Immature natural killer cell (primary cell): Measurements from ENCODE around the gene IRF2. TPM values are rescaled to one million over a fixed set of nuclear protein-coding genes. Genes with fewer than 3 reads are reported as not detected.
"Not testable (repeated sequence)": the region's sequence is repeated elsewhere in the genome, so short reads cannot be mapped to it uniquely, and the experiment has no call there.

Experiments
- DNase-seq, 3 donors: peaks; one replicate each; pipeline ENCODE4 v3.0.0; 2022; ENCODE audit warnings: mixed read lengths in 1 of 3
- H3K27ac Mint-ChIP-seq, 6 donors: one replicate each; pipeline ENCODE4 v1.8.0; 2020; ENCODE audit warnings: mixed read lengths in 6 of 6, mild to moderate bottlenecking in 5 of 6, inconsistent platforms in 4 of 6, moderate library complexity in 3 of 6
- H3K27me3 Mint-ChIP-seq, 3 donors: one replicate each; pipeline ENCODE4 v1.8.0; 2020 to 2021; ENCODE audit warnings: low read depth in 3 of 3, mild to moderate bottlenecking in 3 of 3, mixed read lengths in 3 of 3, moderate library complexity in 3 of 3, inconsistent platforms in 1 of 3
- H3K36me3 Mint-ChIP-seq, 3 donors: one replicate each; pipeline ENCODE4 v1.8.0; 2020; ENCODE audit warnings: mixed read lengths in 3 of 3, inconsistent platforms in 2 of 3, mild to moderate bottlenecking in 2 of 3
- H3K4me1 Mint-ChIP-seq, 2 donors: one replicate each; pipeline ENCODE4 v1.8.0; 2020; ENCODE audit warnings: inconsistent platforms in 2 of 2, mild to moderate bottlenecking in 2 of 2, mixed read lengths in 2 of 2, moderate library complexity in 1 of 2
- H3K4me3 Mint-ChIP-seq, 5 donors: one replicate each; pipeline ENCODE4 v1.8.0; 2020; ENCODE audit warnings: mild to moderate bottlenecking in 5 of 5, mixed read lengths in 5 of 5, inconsistent platforms in 3 of 5, moderate library complexity in 3 of 5
- H3K9me3 Mint-ChIP-seq, 6 donors: one replicate each; pipeline ENCODE4 v1.8.0; 2020; ENCODE audit warnings: mild to moderate bottlenecking in 6 of 6, mixed read lengths in 6 of 6, inconsistent platforms in 4 of 6, moderate library complexity in 3 of 6
- polyA plus RNA-seq, 3 donors: library from polyadenylated mRNA; unstranded; fragments of 300-500 nt; fragmentation: Illumina TruSeq; gene quantifications; one replicate each; pipeline ENCODE4 v1.2.3, GENCODE V29; 2021

IRF2 gene
- polyA plus RNA-seq, 3 donors from 2014 or later: 68.5 to 103 (median 76.9) TPM

DNA sequence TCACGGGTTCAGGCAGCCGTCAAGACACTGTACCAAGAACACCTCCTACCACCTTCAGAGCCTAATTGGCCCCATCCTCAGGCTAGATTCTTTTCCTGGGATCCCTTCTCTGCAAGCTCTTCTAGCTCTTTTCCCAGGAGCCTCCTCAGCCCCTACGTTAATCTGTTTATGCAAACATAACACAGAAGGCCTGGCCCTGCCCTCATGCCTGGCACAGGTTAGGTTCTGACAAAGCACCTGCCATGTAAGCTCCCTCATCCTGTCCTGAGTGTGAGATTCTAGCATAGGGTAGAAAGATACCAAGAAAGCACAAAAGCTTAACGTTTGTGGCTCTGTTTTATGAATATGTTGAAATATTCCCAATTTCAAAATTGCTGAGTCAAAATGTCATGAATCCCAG, 93.6 kb downstream of the IRF2 start:
- H3K36me3 Mint-ChIP-seq: peaks cover 0 to 13% (median 0%) of the 10 kb centered on the region in 3 donors
- H3K27ac Mint-ChIP-seq: no peak overlapping the region
- H3K4me1 Mint-ChIP-seq: peaks cover 49 to 54% of the 10 kb centered on the region in 2 donors
- no peaks in the 10 kb centered on the region for H3K9me3 Mint-ChIP-seq
- H3K4me3 Mint-ChIP-seq: no peak overlapping the region
- no peak for DNase-seq
- H3K27me3 Mint-ChIP-seq: peaks cover 0 to 3% (median 0%) of the 10 kb centered on the region in 3 donors

DNA sequence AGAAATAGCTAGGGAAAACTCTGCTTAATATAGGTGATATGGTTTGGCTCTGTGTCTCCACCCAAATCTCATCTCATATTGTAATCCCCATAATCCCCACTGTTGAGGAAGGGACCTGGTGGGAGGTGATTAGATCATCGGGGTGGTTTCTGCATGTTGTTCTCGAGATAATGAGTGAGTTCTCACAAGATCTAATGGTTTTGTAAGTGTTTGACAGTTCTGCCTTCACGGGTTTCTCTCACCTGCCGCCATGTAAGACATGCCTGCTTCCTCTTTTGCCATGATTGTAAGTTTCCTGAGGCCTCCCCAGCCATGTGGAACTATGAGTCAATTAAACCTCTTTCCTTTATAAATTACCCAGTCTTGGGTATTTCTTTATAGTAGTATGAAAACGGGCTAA, 94.1 kb downstream of the IRF2 start:
- not testable (repeated sequence) for H3K27ac Mint-ChIP-seq, H3K27me3 Mint-ChIP-seq, DNase-seq, H3K9me3 Mint-ChIP-seq, H3K4me3 Mint-ChIP-seq
- H3K36me3 Mint-ChIP-seq: peaks cover 0 to 13% (median 0%) of the 10 kb centered on the region in 3 donors
- H3K4me1 Mint-ChIP-seq: peaks cover 44 to 49% of the 10 kb centered on the region in 2 donors

DNA sequence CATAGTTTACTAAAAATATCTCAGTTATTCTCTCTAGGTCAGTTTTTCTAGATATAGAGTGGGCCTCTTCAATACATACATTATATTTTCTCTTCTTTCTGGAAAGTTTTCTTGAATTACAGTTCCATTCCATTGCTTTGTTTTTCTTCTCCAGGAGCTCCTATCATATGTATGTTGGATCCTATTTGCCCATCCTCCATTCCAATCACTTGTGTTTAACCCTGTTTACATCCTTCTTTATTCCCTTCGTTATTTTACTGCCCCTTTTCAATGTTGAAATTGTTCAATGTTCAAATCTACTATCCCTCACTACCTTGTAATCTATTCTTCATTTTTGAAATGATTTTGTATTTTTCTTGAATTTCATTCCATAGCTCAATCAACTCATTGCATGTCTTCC, 97.4 kb downstream of the IRF2 start:
- Mint-ChIP-seq H3K27ac (no peak overlapping the region), H3K4me1 (peaks cover 12 to 17% of the 10 kb centered on the region in 2 donors), H3K9me3 (no peaks in the 10 kb centered on the region), H3K4me3 (no peak overlapping the region), H3K36me3 (peaks cover 0 to 13% (median 0%) of the 10 kb centered on the region in 3 donors), H3K27me3 (peaks cover 0 to 3% (median 0%) of the 10 kb centered on the region in 3 donors)
- no peak for DNase-seq

DNA sequence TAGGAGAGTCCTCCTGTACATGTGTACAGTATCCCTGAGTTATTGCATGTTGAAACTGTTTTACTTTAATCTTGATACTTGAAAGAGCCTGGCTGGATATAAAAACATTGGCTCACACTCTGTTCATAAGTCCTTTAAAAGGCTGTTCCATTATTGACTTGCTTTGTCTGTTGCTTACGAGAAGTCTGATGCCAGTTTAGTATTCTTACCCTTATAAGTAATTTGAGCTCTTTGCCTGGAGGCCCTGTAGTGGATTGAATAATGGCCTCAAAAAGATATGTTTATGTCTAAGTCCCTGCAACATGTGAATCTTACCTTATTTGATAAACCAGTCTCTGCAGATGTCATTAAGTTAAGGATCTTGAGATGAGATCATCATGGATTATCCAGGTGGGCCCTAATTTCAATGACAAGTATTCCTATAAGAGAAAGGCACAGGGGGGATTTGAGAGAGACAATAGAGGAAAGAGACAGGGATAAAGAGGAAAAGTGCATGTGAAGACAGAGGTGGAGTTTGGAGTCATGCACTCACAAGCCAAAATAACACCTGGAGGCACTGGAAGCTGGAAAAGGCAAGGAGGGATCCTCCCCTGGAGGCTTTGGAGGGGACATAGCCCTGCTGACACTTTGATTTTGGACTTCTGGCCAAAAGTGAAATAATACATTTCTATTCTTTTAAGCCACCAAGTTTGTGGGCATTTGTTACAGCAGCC, 98.1 kb downstream of the IRF2 start:
- peaks cover 6 to 10% of the 10 kb centered on the region in 2 donors for H3K4me1 Mint-ChIP-seq
- peaks cover 0 to 3% (median 0%) of the 10 kb centered on the region in 3 donors for H3K27me3 Mint-ChIP-seq
- no peaks in the 10 kb centered on the region for H3K9me3 Mint-ChIP-seq
- peaks cover 0 to 13% (median 0%) of the 10 kb centered on the region in 3 donors for H3K36me3 Mint-ChIP-seq
- H3K4me3 Mint-ChIP-seq: no peak overlapping the region
- H3K27ac Mint-ChIP-seq: no peak overlapping the region
- no peak for DNase-seq

DNA sequence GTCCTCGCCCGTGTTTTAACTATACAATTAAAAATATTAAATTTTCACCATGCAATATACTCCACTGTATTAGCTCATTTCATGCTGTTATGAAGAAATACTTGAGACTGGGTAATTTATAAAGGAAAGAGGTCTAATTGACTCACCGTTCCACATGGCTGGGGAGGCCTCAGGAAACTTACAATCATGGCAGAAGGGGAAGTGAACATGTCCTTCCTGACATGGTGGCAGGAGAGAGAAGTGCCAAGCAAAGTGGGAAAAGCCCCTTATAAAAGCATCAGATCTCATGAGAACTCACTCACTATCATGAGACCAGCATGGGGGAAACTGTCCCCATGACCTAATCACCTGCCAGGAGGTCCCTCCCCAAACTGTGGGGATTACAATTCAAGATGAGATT, 98.7 kb downstream of the IRF2 start:
- peaks cover 0 to 14% (median 0%) of the 10 kb centered on the region in 3 donors for H3K36me3 Mint-ChIP-seq
- not testable (repeated sequence) for H3K27me3 Mint-ChIP-seq, H3K9me3 Mint-ChIP-seq, H3K4me3 Mint-ChIP-seq, DNase-seq, H3K27ac Mint-ChIP-seq, H3K4me1 Mint-ChIP-seq

DNA sequence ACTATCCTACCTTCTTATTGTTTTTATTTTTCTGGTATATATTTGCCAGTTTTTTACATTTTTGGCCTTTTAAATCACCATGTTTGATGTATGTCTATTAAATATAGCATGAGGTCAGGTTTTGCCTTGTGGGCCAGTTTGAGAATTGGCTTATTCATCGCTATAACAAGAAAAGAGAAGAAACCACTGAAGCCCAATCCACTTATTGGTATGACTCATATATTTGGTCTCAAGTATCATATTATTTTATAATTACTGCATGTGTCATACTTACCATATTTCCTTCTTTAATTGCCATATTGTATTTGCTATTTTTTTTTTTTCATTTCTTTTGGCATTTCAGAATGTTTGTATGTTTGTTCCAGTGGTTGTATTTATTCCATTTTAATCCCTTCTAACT, 99.3 kb downstream of the IRF2 start:
- no peaks in the 10 kb centered on the region for H3K4me1 Mint-ChIP-seq
- H3K27ac Mint-ChIP-seq: no peak overlapping the region
- H3K27me3 Mint-ChIP-seq: peaks cover 0 to 1% (median 0%) of the 10 kb centered on the region in 3 donors
- no peak overlapping the region for H3K4me3 Mint-ChIP-seq
- H3K9me3 Mint-ChIP-seq: no peaks in the 10 kb centered on the region
- DNase-seq: no peak
- H3K36me3 Mint-ChIP-seq: peaks cover 0 to 18% (median 0%) of the 10 kb centered on the region in 3 donors

DNA sequence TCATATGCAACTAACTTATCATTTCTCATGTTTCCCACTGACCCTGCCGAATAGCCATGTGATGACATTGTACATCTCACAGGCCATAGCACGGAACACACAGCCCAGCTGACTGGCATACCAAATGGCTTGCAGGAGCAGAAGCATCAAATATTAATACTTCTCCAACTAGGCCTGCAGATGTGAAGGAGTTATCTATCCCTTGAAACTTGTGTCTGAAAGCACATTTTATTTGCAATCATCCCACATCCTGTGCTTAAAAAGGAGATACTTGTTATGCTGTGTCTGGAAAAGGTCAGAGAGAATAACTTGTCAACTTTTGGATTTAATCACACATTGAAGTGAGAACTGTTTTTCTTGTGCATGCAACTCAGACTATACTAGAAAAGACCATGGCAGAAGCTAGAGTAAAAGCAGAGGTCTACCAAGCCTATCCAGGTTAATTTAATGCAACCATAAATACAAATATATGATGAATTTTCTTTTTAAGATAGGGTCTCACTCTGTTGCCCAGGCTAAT, 100.4 kb downstream of the IRF2 start:
- DNase-seq: no peak
- H3K9me3 Mint-ChIP-seq: no peaks in the 10 kb centered on the region
- H3K4me1 Mint-ChIP-seq: no peaks in the 10 kb centered on the region
- no peaks in the 10 kb centered on the region for H3K27me3 Mint-ChIP-seq
- no peak overlapping the region for H3K4me3 Mint-ChIP-seq
- H3K27ac Mint-ChIP-seq: peak overlapping the region in 1 of 6 donors; percentile 46
- peaks cover 0 to 22% (median 0%) of the 10 kb centered on the region in 3 donors for H3K36me3 Mint-ChIP-seq

DNA sequence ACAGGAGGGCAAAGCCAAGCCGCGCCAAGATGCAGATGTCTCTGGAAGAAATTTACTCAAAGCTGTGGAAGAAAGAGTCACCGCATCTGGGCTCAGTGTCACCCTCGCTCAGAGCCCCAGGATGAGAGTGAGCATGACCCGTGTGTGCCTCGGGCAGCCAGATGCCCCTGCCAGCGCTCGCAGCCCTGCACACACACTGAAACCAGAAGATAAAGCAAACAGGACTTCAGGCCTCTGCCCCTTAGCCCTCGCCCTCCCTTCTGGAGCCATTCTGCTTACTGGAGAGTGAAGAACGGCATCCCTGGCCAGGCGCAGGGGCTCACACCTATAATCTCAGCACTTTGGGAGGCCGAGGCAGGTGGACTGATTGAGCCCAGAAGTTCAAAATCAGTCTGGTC, 103.0 kb downstream of the IRF2 start:
- H3K27ac Mint-ChIP-seq: no peak overlapping the region
- peaks cover 0 to 2% (median 0%) of the 10 kb centered on the region in 3 donors for H3K27me3 Mint-ChIP-seq
- DNase-seq: no peak
- peaks cover 0 to 21% (median 0%) of the 10 kb centered on the region in 3 donors for H3K36me3 Mint-ChIP-seq
- H3K4me1 Mint-ChIP-seq: peaks cover 13 to 22% of the 10 kb centered on the region in 2 donors
- H3K9me3 Mint-ChIP-seq: no peaks in the 10 kb centered on the region
- H3K4me3 Mint-ChIP-seq: no peak overlapping the region

DNA sequence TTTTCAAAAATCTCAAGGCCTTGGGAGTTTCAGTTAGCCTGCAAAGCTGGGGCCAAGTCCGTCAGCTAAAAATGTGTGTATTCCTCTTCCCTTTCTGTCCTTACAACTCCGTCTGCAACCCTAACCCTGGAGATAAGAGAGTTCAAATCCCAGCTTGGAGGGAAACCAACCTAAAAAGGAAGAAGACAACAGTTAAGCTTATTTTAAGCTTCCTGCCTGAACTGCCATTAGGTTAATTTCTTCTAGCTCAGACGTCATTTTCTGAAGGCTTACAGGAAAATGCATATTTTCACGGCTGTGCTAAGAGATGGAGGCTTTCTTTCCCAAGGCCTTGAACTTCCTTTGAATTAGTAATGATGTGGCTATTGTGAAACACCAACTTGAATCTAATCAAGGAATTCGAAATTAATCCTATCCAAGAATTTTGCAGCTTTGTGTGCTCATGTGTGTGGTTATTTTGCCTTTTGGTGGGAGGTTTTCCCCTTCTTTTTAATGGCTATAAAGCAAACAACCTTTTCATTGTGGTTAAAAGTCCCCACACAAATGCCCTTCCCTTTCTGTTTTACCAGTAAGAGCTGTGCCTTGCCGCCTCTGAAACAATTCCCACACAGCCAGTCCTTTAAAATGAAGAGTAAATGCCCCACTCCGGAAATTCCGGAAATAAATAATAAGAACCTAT, 103.5 kb downstream of the IRF2 start:
- Mint-ChIP-seq H3K27me3 (peaks cover 0 to 2% (median 0%) of the 10 kb centered on the region in 3 donors), H3K27ac (no peak overlapping the region), H3K9me3 (no peaks in the 10 kb centered on the region), H3K4me1 (peaks cover 18 to 27% of the 10 kb centered on the region in 2 donors), H3K4me3 (no peak overlapping the region), H3K36me3 (peaks cover 0 to 15% (median 0%) of the 10 kb centered on the region in 3 donors)
- DNase-seq: no peak

DNA sequence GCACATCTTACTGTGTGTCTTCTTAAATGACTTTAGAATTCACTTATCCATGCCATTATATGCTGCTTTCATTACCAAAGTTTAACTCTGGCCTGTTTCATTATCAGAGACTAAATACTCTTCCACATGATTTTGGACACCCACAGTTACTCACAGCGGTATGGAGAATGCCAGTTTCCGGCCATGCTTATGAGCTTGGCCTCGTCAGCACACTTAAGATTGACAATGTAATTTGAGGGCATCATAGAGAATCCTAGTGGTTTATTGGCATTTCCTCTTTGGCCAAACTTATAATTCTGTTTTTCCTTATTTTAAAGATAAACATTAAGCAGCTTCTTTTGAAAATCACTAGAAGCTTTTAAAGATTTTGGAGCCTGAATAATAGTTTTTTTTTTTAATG, 104.5 kb downstream of the IRF2 start:
- no peak for DNase-seq
- Mint-ChIP-seq H3K27me3 (peaks cover 0 to 2% (median 0%) of the 10 kb centered on the region in 3 donors), H3K36me3 (peaks cover 0 to 14% (median 0%) of the 10 kb centered on the region in 3 donors), H3K4me1 (peaks cover 28 to 37% of the 10 kb centered on the region in 2 donors), H3K9me3 (no peaks in the 10 kb centered on the region), H3K4me3 (no peak overlapping the region), H3K27ac (no peak overlapping the region)

DNA sequence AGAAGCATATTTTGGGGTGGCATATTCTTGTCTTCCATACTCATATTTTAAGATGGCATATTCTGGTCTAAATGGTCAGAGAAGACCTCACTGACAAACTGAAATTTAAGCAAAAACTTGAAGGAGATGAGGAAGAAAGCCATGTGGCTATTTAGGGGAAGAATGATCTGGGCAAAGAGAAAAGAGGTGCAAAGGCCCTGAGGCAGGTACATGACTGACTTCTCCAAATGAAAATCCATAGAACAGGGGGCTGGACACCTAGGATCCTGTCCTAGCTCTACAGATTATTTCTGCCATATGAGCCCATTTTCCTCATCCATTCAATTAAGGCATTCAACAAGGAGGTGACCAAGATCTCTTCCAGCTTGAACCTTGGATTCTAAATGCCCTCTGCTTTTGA, 105.6 kb downstream of the IRF2 start:
- no peaks in the 10 kb centered on the region for H3K9me3 Mint-ChIP-seq
- DNase-seq: no peak
- H3K27me3 Mint-ChIP-seq: peaks cover 0 to 2% (median 0%) of the 10 kb centered on the region in 3 donors
- H3K4me3 Mint-ChIP-seq: no peak overlapping the region
- peak overlapping the region in 1 of 6 donors; percentile 56 for H3K27ac Mint-ChIP-seq
- H3K4me1 Mint-ChIP-seq: peaks cover 40 to 48% of the 10 kb centered on the region in 2 donors
- peaks cover 0 to 14% (median 0%) of the 10 kb centered on the region in 3 donors for H3K36me3 Mint-ChIP-seq

DNA sequence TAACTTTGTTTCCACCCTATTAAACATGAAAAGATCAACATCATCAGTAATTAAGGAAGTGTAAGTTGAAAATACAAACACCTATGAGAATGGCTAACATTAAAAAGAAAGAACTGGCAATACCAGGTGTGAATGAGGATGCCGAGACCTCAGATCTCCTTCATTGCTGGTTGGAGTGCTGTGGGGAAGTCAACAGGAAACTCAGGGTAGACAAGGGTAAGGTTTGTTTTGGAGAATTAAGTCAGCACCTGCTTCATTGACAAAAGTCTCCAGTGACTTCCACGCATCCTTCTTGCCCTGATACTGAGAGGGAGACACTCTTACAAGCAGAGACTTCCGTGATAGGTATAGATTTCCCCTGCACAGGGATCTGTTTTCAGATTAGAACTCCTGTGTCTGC, 106.1 kb downstream of the IRF2 start:
- Mint-ChIP-seq H3K27me3 (peaks cover 0 to 2% (median 0%) of the 10 kb centered on the region in 3 donors), H3K9me3 (no peaks in the 10 kb centered on the region), H3K4me1 (peaks cover 42 to 53% of the 10 kb centered on the region in 2 donors), H3K27ac (peak overlapping the region in 1 of 6 donors; percentile 56), H3K4me3 (peak overlapping the region in 1 of 5 donors; percentile 10), H3K36me3 (peaks cover 0 to 14% (median 0%) of the 10 kb centered on the region in 3 donors)
- no peak for DNase-seq

DNA sequence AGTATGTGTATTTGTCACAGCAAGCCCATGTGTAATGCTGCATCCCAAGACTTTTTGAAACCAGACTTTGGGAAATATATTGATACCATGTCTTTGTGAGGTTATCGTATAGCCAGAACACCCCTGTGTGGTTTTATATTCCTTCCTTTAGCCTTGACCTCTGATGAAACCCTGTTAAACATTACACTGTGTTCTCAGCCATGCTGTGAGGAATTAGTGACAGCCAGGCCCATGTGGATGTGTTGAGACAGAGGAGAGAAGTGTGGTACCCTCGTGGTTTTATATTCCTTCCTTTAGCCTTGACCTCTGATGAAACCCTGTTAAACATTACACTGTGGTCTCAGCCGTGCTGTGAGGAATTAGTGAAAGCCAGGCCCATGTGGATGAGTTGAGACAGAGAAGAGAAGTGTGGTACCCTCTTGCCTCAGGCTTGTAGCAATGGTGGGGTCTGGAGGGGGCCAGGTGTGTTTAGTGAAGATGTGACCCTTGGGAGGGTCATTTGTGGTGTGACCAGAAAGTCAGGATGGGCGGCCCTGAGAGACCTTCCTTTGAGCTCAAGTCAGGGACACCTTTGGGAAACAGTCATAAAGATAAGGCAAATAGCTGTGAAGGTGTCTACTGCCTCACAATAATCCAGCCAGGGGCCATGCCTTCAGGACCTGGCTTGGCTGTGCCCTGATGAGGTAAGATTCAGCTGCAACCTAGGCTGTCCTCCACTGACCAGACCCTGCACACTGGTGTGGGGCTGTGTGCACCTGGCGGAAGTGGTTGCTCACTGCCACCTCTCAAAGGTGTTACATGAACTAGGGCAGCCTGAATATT, 110.0 kb downstream of the IRF2 start:
- Mint-ChIP-seq H3K4me3 (peak overlapping the region; percentile 38 to 79 (median 64)), H3K4me1 (peaks cover 47 to 61% of the 10 kb centered on the region in 2 donors), H3K9me3 (no peaks in the 10 kb centered on the region), H3K36me3 (peaks cover 0 to 8% (median 0%) of the 10 kb centered on the region in 3 donors), H3K27me3 (peaks cover 0 to 2% (median 0%) of the 10 kb centered on the region in 3 donors), H3K27ac (peak overlapping the region; percentile 66 to 88 (median 84))
- peak in 2 of 3 donors; percentile 35 to 48 for DNase-seq
